Measurements from ENCODE around the gene KCTD10.

Gene KCTD10

DNA sequence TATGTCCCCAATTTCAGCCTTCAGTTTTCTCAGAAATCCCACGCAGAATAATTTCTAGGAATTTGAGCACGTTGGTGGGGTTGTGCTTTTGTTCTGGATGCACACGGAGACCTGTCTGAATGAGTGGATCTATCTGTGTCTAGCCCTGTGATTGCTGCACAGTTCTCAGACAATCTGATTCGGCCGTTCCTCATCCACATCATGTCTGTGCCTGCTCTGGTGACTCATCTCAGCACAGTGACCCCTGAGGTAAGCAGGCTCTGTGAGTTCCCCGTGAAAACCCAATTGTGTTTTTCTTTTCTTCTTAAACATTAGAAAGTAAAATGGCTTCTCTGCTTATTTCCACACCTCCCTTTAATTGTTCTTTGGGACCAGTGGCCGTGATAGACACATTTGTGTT lies 20.6 kb upstream of the KCTD10 start:
- TF ChIP-seq, protein P1, sequence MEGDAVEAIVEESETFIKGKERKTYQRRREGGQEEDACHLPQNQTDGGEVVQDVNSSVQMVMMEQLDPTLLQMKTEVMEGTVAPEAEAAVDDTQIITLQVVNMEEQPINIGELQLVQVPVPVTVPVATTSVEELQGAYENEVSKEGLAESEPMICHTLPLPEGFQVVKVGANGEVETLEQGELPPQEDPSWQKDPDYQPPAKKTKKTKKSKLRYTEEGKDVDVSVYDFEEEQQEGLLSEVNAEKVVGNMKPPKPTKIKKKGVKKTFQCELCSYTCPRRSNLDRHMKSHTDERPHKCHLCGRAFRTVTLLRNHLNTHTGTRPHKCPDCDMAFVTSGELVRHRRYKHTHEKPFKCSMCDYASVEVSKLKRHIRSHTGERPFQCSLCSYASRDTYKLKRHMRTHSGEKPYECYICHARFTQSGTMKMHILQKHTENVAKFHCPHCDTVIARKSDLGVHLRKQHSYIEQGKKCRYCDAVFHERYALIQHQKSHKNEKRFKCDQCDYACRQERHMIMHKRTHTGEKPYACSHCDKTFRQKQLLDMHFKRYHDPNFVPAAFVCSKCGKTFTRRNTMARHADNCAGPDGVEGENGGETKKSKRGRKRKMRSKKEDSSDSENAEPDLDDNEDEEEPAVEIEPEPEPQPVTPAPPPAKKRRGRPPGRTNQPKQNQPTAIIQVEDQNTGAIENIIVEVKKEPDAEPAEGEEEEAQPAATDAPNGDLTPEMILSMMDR (IDR thresholded peaks at IDR 0.05; ENCODE audit: low read depth, low read length, missing control alignments), result no peak
- no peak for DNase-seq (ENCODE audit: low read depth)
- in situ Hi-C loops (cut with HindIII; ENCODE audit: low sequenced_read_pairs), result no loop called here
- no peak overlapping the region for H3K4me3 ChIP-seq (ENCODE audit: low read depth, low read length)

DNA sequence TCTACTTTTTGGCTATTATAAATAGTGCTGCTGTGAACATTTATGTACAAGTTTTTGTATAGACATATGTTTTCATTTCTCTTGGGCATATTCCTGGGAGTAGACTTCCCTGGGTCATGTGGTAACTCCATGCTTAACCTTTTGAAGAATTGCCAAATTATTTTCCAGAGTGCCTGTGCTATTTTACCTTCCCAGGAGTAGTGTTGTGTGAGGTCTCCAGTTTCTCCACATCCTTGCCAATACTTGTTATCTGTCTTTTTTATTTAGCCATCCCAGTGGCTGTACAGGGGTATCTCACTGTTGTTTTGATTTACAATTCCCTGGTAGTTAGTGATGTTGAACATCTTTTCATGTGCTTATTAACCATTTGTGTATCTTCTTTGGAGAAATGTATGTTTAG lies 19.2 kb upstream of the KCTD10 start:
- TF ChIP-seq, protein P1 (IDR thresholded peaks at IDR 0.05; ENCODE audit: low read depth, low read length, missing control alignments), result no peak
- no peak overlapping the region for H3K4me3 ChIP-seq (ENCODE audit: low read depth, low read length)
- in situ Hi-C loops (cut with HindIII; ENCODE audit: low sequenced_read_pairs), result no loop called here
- no peak for DNase-seq (ENCODE audit: low read depth)

DNA sequence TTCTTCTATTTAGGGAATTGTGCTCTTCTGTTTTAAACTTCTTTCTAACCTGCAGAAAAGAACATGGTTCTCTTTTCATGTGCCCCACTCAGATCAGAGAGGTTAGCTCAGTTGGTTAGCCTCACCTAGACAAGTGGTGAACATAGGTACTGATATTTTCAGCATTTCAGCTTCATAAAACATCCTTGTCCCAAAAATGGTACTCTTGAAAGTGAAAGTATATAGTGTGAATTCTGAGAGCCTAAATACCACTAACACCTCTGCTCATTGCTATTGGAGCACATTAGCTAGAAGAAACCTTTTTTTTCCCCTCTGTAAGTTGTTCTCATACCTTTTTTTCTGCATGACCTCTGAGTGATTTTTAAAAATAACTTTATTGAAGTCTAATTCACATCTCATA lies 17.9 kb upstream of the KCTD10 start:
- H3K4me3 ChIP-seq (ENCODE audit: low read depth, low read length), result no peak overlapping the region
- TF ChIP-seq, protein P1 (IDR thresholded peaks at IDR 0.05; ENCODE audit: low read depth, low read length, missing control alignments), result no peak
- no peak for DNase-seq (ENCODE audit: low read depth)
- in situ Hi-C loops (cut with HindIII; ENCODE audit: low sequenced_read_pairs), result no loop called here

DNA sequence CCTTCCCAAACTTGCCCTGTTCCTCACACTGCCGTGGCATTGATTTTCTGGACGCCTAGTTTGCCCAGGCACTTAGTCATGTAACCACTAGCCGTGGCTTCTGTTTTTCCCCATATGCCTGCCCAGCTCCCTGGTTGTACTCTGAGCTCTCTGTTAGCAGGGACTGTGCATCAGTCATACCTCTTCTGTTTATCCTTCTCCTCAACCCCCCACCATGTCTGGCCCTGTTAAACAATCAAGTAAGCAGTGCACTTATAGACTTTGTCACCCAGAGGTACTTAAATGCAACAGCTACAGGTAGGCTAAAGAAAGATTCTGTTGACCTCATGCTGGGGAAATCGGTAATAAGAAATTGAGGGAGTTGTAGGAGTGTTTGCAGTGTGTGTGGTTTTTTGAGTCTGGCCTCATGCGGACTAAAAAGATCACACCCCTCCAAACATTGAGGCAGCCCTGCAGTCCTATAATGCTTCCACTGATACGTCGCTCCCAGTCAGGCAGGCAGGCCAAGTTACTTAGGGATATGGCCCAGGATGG lies 17.3 kb upstream of the KCTD10 start:
- in situ Hi-C loops (cut with HindIII; ENCODE audit: low sequenced_read_pairs), result no loop called here
- no peak for DNase-seq (ENCODE audit: low read depth)
- TF ChIP-seq, protein P1 (IDR thresholded peaks at IDR 0.05; ENCODE audit: low read depth, low read length, missing control alignments), result no peak
- no peak overlapping the region for H3K4me3 ChIP-seq (ENCODE audit: low read depth, low read length)

DNA sequence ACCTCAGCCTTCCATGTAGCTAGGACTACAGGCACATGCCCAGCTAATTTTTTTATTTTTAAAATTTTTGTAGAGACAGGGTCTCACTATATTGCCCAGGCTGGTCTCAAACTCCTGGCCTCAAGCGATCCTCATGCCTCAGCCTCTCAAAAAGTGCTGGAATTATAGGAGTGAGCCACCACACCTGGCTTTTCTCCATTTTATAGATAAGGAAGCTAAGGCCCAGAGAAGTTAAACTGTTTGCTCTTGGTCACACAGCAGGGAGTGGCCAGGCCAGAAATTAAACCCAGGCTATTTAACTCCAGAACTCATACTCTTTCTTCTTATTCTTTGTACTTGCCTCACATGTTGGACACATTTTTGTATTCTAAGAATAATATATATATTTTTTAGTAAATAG lies 16.8 kb upstream of the KCTD10 start:
- in situ Hi-C loops (cut with HindIII; ENCODE audit: low sequenced_read_pairs), result no loop called here
- TF ChIP-seq, protein P1 (IDR thresholded peaks at IDR 0.05; ENCODE audit: low read depth, low read length, missing control alignments), result no peak
- DNase-seq (ENCODE audit: low read depth), result no peak
- no peak overlapping the region for H3K4me3 ChIP-seq (ENCODE audit: low read depth, low read length)

DNA sequence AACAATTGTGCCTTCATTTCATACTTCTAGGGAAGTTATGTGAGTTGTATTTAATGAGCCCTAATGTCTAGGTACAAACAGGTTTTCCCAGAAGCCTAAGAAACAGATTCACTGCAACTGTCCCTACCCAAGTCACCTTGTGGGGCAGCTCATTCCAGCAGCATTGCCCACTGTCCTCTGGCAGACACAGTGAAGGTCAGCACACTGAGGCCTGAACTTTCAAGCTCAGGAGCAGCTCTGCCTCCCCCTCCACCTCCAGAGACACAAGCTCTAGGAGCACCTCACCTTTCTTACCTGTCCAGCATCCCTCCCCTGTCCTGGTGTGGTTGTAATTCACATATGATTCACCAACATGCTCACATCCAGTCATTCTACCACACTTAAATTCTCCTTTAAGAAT lies 16.0 kb upstream of the KCTD10 start:
- TF ChIP-seq, protein P1 (IDR thresholded peaks at IDR 0.05; ENCODE audit: low read depth, low read length, missing control alignments), result no peak
- in situ Hi-C loops (cut with HindIII; ENCODE audit: low sequenced_read_pairs), result no loop called here

DNA sequence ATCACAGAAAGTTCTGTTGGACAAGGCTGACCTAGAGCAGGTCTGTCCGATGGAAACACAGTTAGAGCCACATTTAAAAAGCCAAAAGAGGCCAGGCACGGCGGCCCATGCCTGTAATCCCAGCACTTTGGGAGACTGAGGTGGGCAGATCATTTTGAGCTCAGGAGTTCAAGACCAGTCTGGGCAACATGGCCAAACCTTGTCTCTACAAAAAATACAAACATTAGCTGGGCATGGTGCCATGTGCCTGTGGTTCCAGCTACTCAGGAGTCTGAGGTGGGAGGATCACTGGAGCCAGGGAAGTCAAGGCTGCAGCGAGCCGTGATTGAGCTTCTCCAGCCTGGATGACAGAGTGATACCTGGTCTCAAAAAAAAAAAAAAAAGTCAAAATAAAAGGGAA lies 15.3 kb upstream of the KCTD10 start:
- TF ChIP-seq, protein P1 (IDR thresholded peaks at IDR 0.05; ENCODE audit: low read depth, low read length, missing control alignments), result no peak
- DNase-seq (ENCODE audit: low read depth), result no peak
- in situ Hi-C loops (cut with HindIII; ENCODE audit: low sequenced_read_pairs), result no loop called here
- no peak overlapping the region for H3K4me3 ChIP-seq (ENCODE audit: low read depth, low read length)

More for the DNA sequence above, 16.0 kb upstream of the KCTD10 start:
- no peak for DNase-seq (ENCODE audit: low read depth)
- no peak overlapping the region for H3K4me3 ChIP-seq (ENCODE audit: low read depth, low read length)

Data from astrocyte of the cerebellum (primary cell).